Testis (tissue), 3 donors: ENCODE measurements around the gene LCN15. TPM values are rescaled to one million over a fixed set of nuclear protein-coding genes. Genes with fewer than 3 reads are reported as not detected.
A peak's percentile ranks its signal among the peaks of the same experiment; 100 is the strongest.
"Not testable (repeated sequence)": the region's sequence is repeated elsewhere in the genome, so short reads cannot be mapped to it uniquely, and the experiment has no call there.

Experiments
- DNase-seq: peaks from one replicate; pipeline ENCODE4 v3.0.0-alpha.2; 2019
- H3K27ac ChIP-seq, 2 donors: fragments of 200-600 bp; sonication (generic); one replicate each; pipeline ENCODE4 v1.5.1; 2019
- H3K27me3 ChIP-seq: fragments of 200-600 bp; sonication (generic); one replicate; pipeline ENCODE4 v1.5.1; 2019
- H3K36me3 ChIP-seq: fragments of 200-600 bp; sonication (generic); one replicate; pipeline ENCODE4 v1.5.1; 2017; ENCODE audit warnings: low read depth; ENCODE audit errors: missing control alignments
- H3K4me1 ChIP-seq: fragments of 200-600 bp; sonication (generic); one replicate; pipeline ENCODE4 v1.5.1; 2019
- H3K4me3 ChIP-seq, 2 donors: fragments of 200-600 bp; sonication (generic); one replicate each; pipeline ENCODE4 v1.5.1; 2017 to 2019
- H3K9me3 ChIP-seq: fragments of 200-600 bp; sonication (generic); one replicate; pipeline ENCODE4 v1.5.1; 2017
- POLR2A ChIP-seq: fragments of 450-650 bp; IDR thresholded peaks from one replicate; pipeline ENCODE4 v1.6.1; 2017; ENCODE audit warnings: antibody characterized with exemption, mild to moderate bottlenecking, moderate library complexity
- WGBS, 2 donors: methylation state at CpG; one replicate each; pipeline ENCODE4 v1.1.5; 2018; 5-methylcytosine and 5-hydroxymethylcytosine counted together
- intact Hi-C: fragments of 100-400 bp; cut with DNase I; formaldehyde crosslinking; loops from one replicate; pipeline ENCODE4 v1.15.1; 2023; ENCODE audit warnings: low total_unique reads
- microRNA-seq, 2 donors: library from miRNA; unstranded; fragments of <30 nt; microRNA quantifications; one replicate each; pipeline ENCODE4, GENCODE V29; 2016; ENCODE audit warnings: borderline number of aligned reads in 2 of 2, borderline replicate concordance in 1 of 2
- polyA plus RNA-seq: library from polyadenylated mRNA; stranded (reverse); fragments of 350-450 nt; fragmentation: Illumina TruSeq; extraction: RNeasy Lipid Tissue Mini Kit (QIAGEN cat#74804); gene quantifications from one replicate; pipeline ENCODE4 v1.2.3, GENCODE V29; 2014; ENCODE audit warnings: low read depth, low replicate concordance; ENCODE audit not compliant: insufficient read depth
- small RNA-seq, 2 donors: library from RNA; depleted of rRNA; stranded (forward); fragments of <200 nt; gene quantifications; one replicate each; pipeline ENCODE3, GENCODE V24; 2016
- total RNA-seq, 2 donors: library from RNA; depleted of rRNA; stranded (reverse); fragments of >200 nt; gene quantifications; one replicate each; pipeline ENCODE4 v1.2.3, GENCODE V29; 2016
- TF ChIP-seq, protein P1 (sequence below), 3 experiments: fragments of 450-650 bp in 2 of 3; fragments of 200-600 bp in 1 of 3; sonication (generic) in 1 of 3; IDR thresholded peaks; one replicate each; pipeline ENCODE4 v1.5.1; 2016 to 2019; ENCODE audit warnings: antibody characterized with exemption in 3 of 3, mild to moderate bottlenecking in 2 of 3, moderate library complexity in 1 of 3

LCN15 gene
- total and polyA plus RNA-seq, 3 donors from 2014 or later, result 0.41 to 0.68 TPM; not detected in 1

DNA sequence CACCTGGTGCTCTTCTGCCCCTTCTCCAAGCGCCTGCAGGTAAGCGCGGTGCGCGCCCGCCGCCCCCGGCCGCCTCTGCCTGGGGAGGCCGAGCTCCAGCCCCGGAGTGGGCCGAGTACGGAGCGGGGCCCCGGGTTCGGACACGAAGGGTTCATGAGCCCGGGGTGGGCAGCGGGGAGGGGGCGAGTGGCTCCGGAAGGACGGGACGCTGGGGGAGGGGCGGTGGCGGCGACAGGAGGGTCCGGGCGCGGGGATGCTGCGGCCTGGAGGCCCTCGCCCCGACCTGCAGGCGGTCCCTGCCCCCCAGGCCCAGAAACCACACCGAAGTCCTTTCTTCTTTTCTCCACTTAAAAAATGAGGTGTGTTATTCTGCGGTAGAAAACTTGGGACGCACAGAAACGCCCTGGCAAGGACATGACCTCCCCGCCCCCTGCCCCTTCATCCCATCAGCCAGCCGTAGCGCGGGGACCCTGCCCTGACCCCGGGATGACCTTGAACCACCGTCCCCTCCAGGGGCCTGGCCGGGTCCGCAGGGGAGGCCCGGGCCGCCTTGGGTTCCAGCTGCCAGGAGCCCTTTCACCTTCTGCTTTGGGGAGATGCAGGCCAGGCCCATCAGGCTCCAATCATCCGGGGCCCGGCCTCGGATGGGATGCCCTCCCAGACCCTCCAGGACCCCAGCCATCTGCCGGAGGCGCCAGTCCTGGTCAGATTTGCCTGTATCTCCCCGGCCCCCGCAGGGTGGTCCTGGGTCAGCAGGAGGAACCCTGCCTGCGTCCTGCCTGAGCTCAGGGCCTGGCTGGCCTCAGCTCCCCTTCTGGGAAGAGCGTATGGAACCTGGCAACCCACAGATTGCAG is 51.4 kb downstream of the LCN15 start:
- Histone ChIP-seq H3K9me3 (no peaks in the 10 kb centered on the region), H3K27ac (peak overlapping the region; percentile 24 to 61), H3K4me3 (peak overlapping the region; percentile 59 to 70), H3K36me3 (no peaks in the 10 kb centered on the region), H3K27me3 (no peaks in the 10 kb centered on the region), H3K4me1 (peaks cover 20% of the 10 kb centered on the region)
- no peak for TF ChIP-seq POLR2A
- TF ChIP-seq, protein P1, sequence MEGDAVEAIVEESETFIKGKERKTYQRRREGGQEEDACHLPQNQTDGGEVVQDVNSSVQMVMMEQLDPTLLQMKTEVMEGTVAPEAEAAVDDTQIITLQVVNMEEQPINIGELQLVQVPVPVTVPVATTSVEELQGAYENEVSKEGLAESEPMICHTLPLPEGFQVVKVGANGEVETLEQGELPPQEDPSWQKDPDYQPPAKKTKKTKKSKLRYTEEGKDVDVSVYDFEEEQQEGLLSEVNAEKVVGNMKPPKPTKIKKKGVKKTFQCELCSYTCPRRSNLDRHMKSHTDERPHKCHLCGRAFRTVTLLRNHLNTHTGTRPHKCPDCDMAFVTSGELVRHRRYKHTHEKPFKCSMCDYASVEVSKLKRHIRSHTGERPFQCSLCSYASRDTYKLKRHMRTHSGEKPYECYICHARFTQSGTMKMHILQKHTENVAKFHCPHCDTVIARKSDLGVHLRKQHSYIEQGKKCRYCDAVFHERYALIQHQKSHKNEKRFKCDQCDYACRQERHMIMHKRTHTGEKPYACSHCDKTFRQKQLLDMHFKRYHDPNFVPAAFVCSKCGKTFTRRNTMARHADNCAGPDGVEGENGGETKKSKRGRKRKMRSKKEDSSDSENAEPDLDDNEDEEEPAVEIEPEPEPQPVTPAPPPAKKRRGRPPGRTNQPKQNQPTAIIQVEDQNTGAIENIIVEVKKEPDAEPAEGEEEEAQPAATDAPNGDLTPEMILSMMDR (IDR thresholded peaks at IDR 0.05), result no peak
- WGBS, 2 donors, result 3 to 5% methylated on average over 6 to 55 of the region's 56 CpGs
- intact Hi-C loops, result no loop called here
- no peak for DNase-seq

- no peak for TF ChIP-seq POLR2A
- TF ChIP-seq, protein P1 (IDR thresholded peaks at IDR 0.05), result no peak
- Histone ChIP-seq H3K4me1 (peaks cover 20% of the 10 kb centered on the region), H3K36me3 (no peaks in the 10 kb centered on the region), H3K4me3 (peak within 1 kb of the TSS; percentile 59 to 70), H3K27me3 (no peaks in the 10 kb centered on the region), H3K9me3 (no peaks in the 10 kb centered on the region), H3K27ac (peak within 1 kb of the TSS; percentile 24 to 61)
- intact Hi-C loops, result no loop called here
- 1 to 2% methylated on average over 17 to 45 of the region's 119 CpGs for WGBS, 2 donors
- DNase-seq, result peak; percentile 61
These were observed 52.3 kb downstream of the LCN15 start, which contains the start of gene DIPK1B for GRCh38 chr9:136711751-136712689. Gene DIPK1B, plus strand, starts transcription at chr9:136712572. Its CDS starts 94 bp downstream, at chr9:136712666.

DNA sequence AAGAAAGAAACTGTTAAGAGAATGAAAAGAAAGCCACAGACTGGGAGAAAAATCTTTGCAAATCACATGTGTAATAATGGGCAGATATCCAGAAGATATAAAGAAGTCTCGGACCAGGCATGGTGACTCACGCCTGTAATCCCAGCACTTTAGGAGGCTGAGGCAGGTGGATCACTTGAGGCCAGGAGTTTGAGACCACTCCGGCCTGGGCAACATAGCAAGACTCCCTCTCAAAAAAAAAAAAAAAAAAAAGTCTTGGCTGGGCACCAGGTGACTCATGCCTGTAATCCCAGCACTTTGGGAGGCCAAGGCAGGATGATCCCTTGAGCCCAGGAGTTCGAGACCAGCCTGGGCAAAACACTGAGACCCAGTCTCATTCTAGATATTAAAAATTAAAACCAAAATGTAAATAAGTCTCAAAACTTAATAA is 53.1 kb downstream of the LCN15 start:
- H3K36me3 ChIP-seq, H3K27me3 ChIP-seq, H3K27ac ChIP-seq, intact Hi-C loops, H3K9me3 ChIP-seq, DNase-seq: not testable (repeated sequence)
- H3K4me1 ChIP-seq, result peaks cover 20% of the 10 kb centered on the region
- WGBS, 2 donors, result 55 to 57% methylated on average over 4 of the region's 4 CpGs
- H3K4me3 ChIP-seq, result peak overlapping the region in 1 of 2 donors; percentile 61

DNA sequence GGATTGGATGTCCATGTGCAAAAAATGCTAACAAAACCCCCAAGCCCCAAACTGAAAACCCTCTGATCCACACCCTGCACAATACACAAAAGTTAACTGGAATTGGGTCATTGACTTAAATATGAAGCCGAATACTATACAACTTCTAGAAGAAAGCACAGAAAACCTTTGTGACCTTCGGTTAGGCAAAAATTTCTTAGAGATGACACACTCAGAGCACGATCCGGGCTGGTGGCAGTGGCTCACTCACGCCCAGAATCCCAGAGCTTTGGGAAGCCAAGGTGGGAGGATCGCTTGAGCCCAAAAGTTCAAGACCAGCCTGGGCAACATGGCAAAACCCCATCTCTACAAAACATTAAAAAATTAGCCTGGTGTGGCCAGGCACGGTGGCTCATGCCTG is 53.8 kb downstream of the LCN15 start:
- Histone ChIP-seq H3K27ac (no peak overlapping the region), H3K4me1 (peaks cover 20% of the 10 kb centered on the region), H3K9me3 (no peaks in the 10 kb centered on the region), H3K36me3 (no peaks in the 10 kb centered on the region), H3K27me3 (no peaks in the 10 kb centered on the region), H3K4me3 (no peak overlapping the region)
- DNase-seq, result no peak
- intact Hi-C loops, result no loop called here
- TF ChIP-seq POLR2A, result no peak
- TF ChIP-seq, protein P1 (IDR thresholded peaks at IDR 0.05), result no peak
- 90 to 92% methylated on average over 7 of the region's 7 CpGs for WGBS, 2 donors

Small RNAs within 50 kb of the gene (microRNA-seq; reads per million reads assigned to microRNA genes)
- gene MIR6722, result 0 to 1.4 reads per million in 2 donors

Small RNAs within 50 kb of the gene (small RNA-seq; reads per million reads assigned to genes)
- gene AL355987.2, result 0 reads per million in 2 donors
- 0 to 0.18 reads per million in 2 donors for gene ATP6V1G1P3
- 0 reads per million in 2 donors for gene MIR6722

Other genes with a start within 250 kb of the LCN15 start
- 10 to 100 TPM; 32.4 to 34.1 TPM for gene NOTCH1, start 218.5 kb downstream of the LCN15 start, total RNA-seq
- gene NOTCH1, start 218.5 kb downstream of the LCN15 start, polyA plus RNA-seq, result 7.2 TPM
- gene EGFL7, start 101.6 kb downstream of the LCN15 start, total RNA-seq, result 100 to 1,000 TPM; 101 to 106 TPM
- gene EGFL7, start 101.6 kb downstream of the LCN15 start, polyA plus RNA-seq, result 68.5 TPM
- 10 to 100 TPM; 46.6 to 52.7 TPM for gene AGPAT2, start 77.1 kb downstream of the LCN15 start, total RNA-seq
- gene AGPAT2, start 77.1 kb downstream of the LCN15 start, polyA plus RNA-seq, result 34.2 TPM
- 10 to 100 TPM; 28.7 to 36.2 TPM for gene DIPK1B, start 51.9 kb downstream of the LCN15 start, total RNA-seq
- 23.3 TPM for gene DIPK1B, start 51.9 kb downstream of the LCN15 start, polyA plus RNA-seq
- 10 to 100 TPM in 1 of 2 donors, 1 to 10 TPM in 1; 8.3 to 11.7 TPM for gene LCN10, start 21.6 kb downstream of the LCN15 start, total RNA-seq
- gene LCN10, start 21.6 kb downstream of the LCN15 start, polyA plus RNA-seq, result 8.7 TPM
- 10 to 100 TPM; 11.3 to 19.1 TPM for gene LCN6, start 16.0 kb downstream of the LCN15 start, total RNA-seq
- 7.8 TPM for gene LCN6, start 16.0 kb downstream of the LCN15 start, polyA plus RNA-seq
- gene LCN8, start 6.3 kb downstream of the LCN15 start, total RNA-seq, result not detected
- 2.0 TPM for gene LCN8, start 6.3 kb downstream of the LCN15 start, polyA plus RNA-seq
- 100 to 1,000 TPM; 108 to 127 TPM for gene TMEM141, start 26.8 kb upstream of the LCN15 start, total RNA-seq
- gene TMEM141, start 26.8 kb upstream of the LCN15 start, polyA plus RNA-seq, result 80.4 TPM
- 10 to 100 TPM; 41.1 to 59.8 TPM for gene CCDC183, start 31.8 kb upstream of the LCN15 start, total RNA-seq
- gene CCDC183, start 31.8 kb upstream of the LCN15 start, polyA plus RNA-seq, result 37.8 TPM
- gene RABL6, start 43.4 kb upstream of the LCN15 start, total RNA-seq, result 100 to 1,000 TPM in 1 of 2 donors, 10 to 100 TPM in 1; 95.1 to 103 TPM
- gene RABL6, start 43.4 kb upstream of the LCN15 start, polyA plus RNA-seq, result 69.1 TPM
- gene AJM1, start 78.0 kb upstream of the LCN15 start, total RNA-seq, result 10 to 100 TPM; 13.1 to 24.6 TPM
- 4.0 TPM for gene AJM1, start 78.0 kb upstream of the LCN15 start, polyA plus RNA-seq
- gene PHPT1, start 84.9 kb upstream of the LCN15 start, total RNA-seq, result 100 to 1,000 TPM; 134 to 146 TPM
- 146 TPM for gene PHPT1, start 84.9 kb upstream of the LCN15 start, polyA plus RNA-seq
- 10 to 100 TPM; 18.3 to 21.9 TPM for gene MAMDC4, start 87.8 kb upstream of the LCN15 start, total RNA-seq
- 8.1 TPM for gene MAMDC4, start 87.8 kb upstream of the LCN15 start, polyA plus RNA-seq
- 100 to 1,000 TPM; 278 to 330 TPM for gene EDF1, start 101.8 kb upstream of the LCN15 start, total RNA-seq
- 368 TPM for gene EDF1, start 101.8 kb upstream of the LCN15 start, polyA plus RNA-seq
- 10 to 100 TPM; 23.7 to 32.9 TPM for gene TRAF2, start 122.0 kb upstream of the LCN15 start, total RNA-seq
- gene TRAF2, start 122.0 kb upstream of the LCN15 start, polyA plus RNA-seq, result 21.9 TPM
- 100 to 1,000 TPM; 509 to 749 TPM for gene FBXW5, start 180.2 kb upstream of the LCN15 start, total RNA-seq
- gene FBXW5, start 180.2 kb upstream of the LCN15 start, polyA plus RNA-seq, result 452 TPM
- gene C8G, start 180.7 kb upstream of the LCN15 start, total RNA-seq, result 1 to 10 TPM; 4.6 to 4.9 TPM
- 4.6 TPM for gene C8G, start 180.7 kb upstream of the LCN15 start, polyA plus RNA-seq
- gene LCN12, start 187.8 kb upstream of the LCN15 start, total RNA-seq, result 10 to 100 TPM; 11.5 to 27.8 TPM
- gene LCN12, start 187.8 kb upstream of the LCN15 start, polyA plus RNA-seq, result 27.1 TPM
- 1,000 to 10,000 TPM; 5,554 to 5,948 TPM for gene PTGDS, start 213.0 kb upstream of the LCN15 start, total RNA-seq
- gene PTGDS, start 213.0 kb upstream of the LCN15 start, polyA plus RNA-seq, result 4,976 TPM
- gene LCNL1, start 218.5 kb upstream of the LCN15 start, total RNA-seq, result 100 to 1,000 TPM in 1 of 2 donors, 10 to 100 TPM in 1; 59.3 to 131 TPM
- gene LCNL1, start 218.5 kb upstream of the LCN15 start, polyA plus RNA-seq, result 17.5 TPM
- gene PAXX, start 227.9 kb upstream of the LCN15 start, total RNA-seq, result 10 to 100 TPM; 47.8 to 56.6 TPM
- gene PAXX, start 227.9 kb upstream of the LCN15 start, polyA plus RNA-seq, result 25.9 TPM
- 1 to 10 TPM; 1.8 to 1.9 TPM for gene CLIC3, start 232.1 kb upstream of the LCN15 start, total RNA-seq
- 2.8 TPM for gene CLIC3, start 232.1 kb upstream of the LCN15 start, polyA plus RNA-seq